GM21381 (cell line): ENCODE results near the gene MCL1.
"Not testable (repeated sequence)": the region's sequence is repeated elsewhere in the genome, so short reads cannot be mapped to it uniquely, and the experiment has no call there.

Experiments used
- ATAC-seq: cut with Tn5 transposase; IDR thresholded peaks from one replicate; pipeline ENCODE4 v1.9.1; 2021; ENCODE audit warnings: mild to moderate bottlenecking, moderate library complexity; ENCODE audit not compliant: unreplicated experiment

The MCL1 gene

GRCh38 chr1:150603711-150604110 lies 24.3 kb upstream of the MCL1 start:
- ATAC-seq, result no peak

- not testable (repeated sequence) for ATAC-seq
Measured at GRCh38 chr1:150602372-150602771, 23.0 kb upstream of the MCL1 start.

- no peak for ATAC-seq
Measured at GRCh38 chr1:150601540-150601939, 22.1 kb upstream of the MCL1 start.

- not testable (repeated sequence) for ATAC-seq
Measured at GRCh38 chr1:150598346-150598745, 18.9 kb upstream of the MCL1 start.

- ATAC-seq, result no peak
Measured at GRCh38 chr1:150596976-150597375, 17.6 kb upstream of the MCL1 start.

GRCh38 chr1:150596095-150596892 lies 16.9 kb upstream of the MCL1 start:
- ATAC-seq, result no peak

GRCh38 chr1:150582371-150582770 lies 3.0 kb upstream of the MCL1 start:
- no peak for ATAC-seq

- ATAC-seq, result not testable (repeated sequence)
Measured at GRCh38 chr1:150581962-150582361, 2.6 kb upstream of the MCL1 start.

GRCh38 chr1:150581437-150581836 lies 2.0 kb upstream of the MCL1 start:
- not testable (repeated sequence) for ATAC-seq

- not testable (repeated sequence) for ATAC-seq
Measured at GRCh38 chr1:150580966-150581365, 1.6 kb upstream of the MCL1 start.

- no peak for ATAC-seq
Measured at GRCh38 chr1:150579945-150580642, 684 bp upstream of the MCL1 start.

- peak; percentile 2 for ATAC-seq
Measured at GRCh38 chr1:150578272-150579109, 919 bp downstream of the MCL1 start.

- no peak for ATAC-seq
Measured at GRCh38 chr1:150577557-150578271, 1.7 kb downstream of the MCL1 start.

GRCh38 chr1:150576794-150577556 lies 2.4 kb downstream of the MCL1 start:
- no peak for ATAC-seq

GRCh38 chr1:150576367-150576711 lies 3.1 kb downstream of the MCL1 start:
- ATAC-seq, result no peak

GRCh38 chr1:150575518-150576366 lies 3.7 kb downstream of the MCL1 start:
- no peak for ATAC-seq

- ATAC-seq, result no peak
Measured at GRCh38 chr1:150575072-150575489, 4.3 kb downstream of the MCL1 start.

- no peak for ATAC-seq
Measured at GRCh38 chr1:150574260-150575071, 4.9 kb downstream of the MCL1 start.
